ENCODE results near the gene ARSB.

GRCh38 chr5:78841767-78842166, 143.3 kb downstream of the ARSB start:
- TF ChIP-seq POLR2A (IDR thresholded peaks at IDR 0.05) (no peak), CTCF (IDR thresholded peaks at IDR 0.05) (no peak)
